CD14-positive monocyte (primary cell): ENCODE measurements around the gene BSN. TPM values are rescaled to one million over a fixed set of nuclear protein-coding genes. Genes with fewer than 3 reads are reported as not detected.

Experiments
- DNase-seq, 3 donors: peaks; one replicate each; pipeline ENCODE4 v3.0.0-alpha.2; 2011 to 2022
- H2AFZ ChIP-seq: 2 replicates; pipeline ENCODE4 v1.6.0; 2012; ENCODE audit warnings: mild to moderate bottlenecking, low read depth, low read length, inconsistent platforms; ENCODE audit not compliant: insufficient read depth, poor library complexity, severe bottlenecking
- H3K27ac ChIP-seq, 2 donors: 1 replicate in 1 of 2; 2 replicates in 1 of 2; pipeline ENCODE4 v1.5.1; 2012 to 2013; ENCODE audit warnings: low read length in 2 of 2, control low read depth in 1 of 2, inconsistent platforms in 1 of 2, low read depth in 1 of 2, mild to moderate bottlenecking in 1 of 2
- H3K27me3 ChIP-seq, 2 donors: one replicate each; pipeline versions ENCODE4 v1.6.0 to v1.6.1; 2011 to 2013; ENCODE audit warnings: low read length in 2 of 2; ENCODE audit not compliant: control insufficient read depth in 2 of 2, insufficient read depth in 2 of 2
- H3K36me3 ChIP-seq, 2 donors: replicated peaks in 1 of 2; 1 replicate in 1 of 2; 2 replicates in 1 of 2; pipeline versions ENCODE4 v1.5.1 to v1.6.1; 2012 to 2013; ENCODE audit warnings: low read length in 2 of 2, control low read depth in 1 of 2, inconsistent platforms in 1 of 2, mild to moderate bottlenecking in 1 of 2; ENCODE audit not compliant: insufficient read depth in 2 of 2, control insufficient read depth in 1 of 2
- H3K4me1 ChIP-seq, 2 donors: 1 replicate in 1 of 2; 2 replicates in 1 of 2; pipeline versions ENCODE4 v1.5.1 to v1.6.1; 2012 to 2013; ENCODE audit warnings: low read length in 2 of 2, control low read depth in 1 of 2, inconsistent platforms in 1 of 2, mild to moderate bottlenecking in 1 of 2, moderate library complexity in 1 of 2; ENCODE audit not compliant: insufficient read depth in 2 of 2, control insufficient read depth in 1 of 2
- H3K4me2 ChIP-seq: replicated peaks from 2 replicates; pipeline ENCODE3; 2012; ENCODE audit warnings: low read length, moderate library complexity, mild to moderate bottlenecking; ENCODE audit not compliant: poor library complexity, severe bottlenecking; ENCODE audit errors: extremely low read depth
- H3K4me3 ChIP-seq, 3 experiments: fragments of 200-600 bp in 1 of 3; sonication (generic) in 1 of 3; replicated peaks in 1 of 3; 1 replicate in 2 of 3; 2 replicates in 1 of 3; pipeline ENCODE4 v1.5.1; 2011 to 2013; ENCODE audit warnings: low read length in 3 of 3, mild to moderate bottlenecking in 3 of 3, control low read depth in 2 of 3, low read depth in 2 of 3, inconsistent platforms in 1 of 3, moderate library complexity in 1 of 3
- H3K79me2 ChIP-seq: 2 replicates; pipeline ENCODE4 v1.6.0; 2012; ENCODE audit warnings: mild to moderate bottlenecking, control low read depth, inconsistent platforms, low read length, moderate library complexity; ENCODE audit not compliant: insufficient read depth
- H3K9ac ChIP-seq: 2 replicates; pipeline ENCODE4 v1.6.0; 2017; ENCODE audit warnings: low read length, mild to moderate bottlenecking; ENCODE audit not compliant: insufficient read depth, poor library complexity, severe bottlenecking
- H3K9me3 ChIP-seq, 2 donors: replicated peaks in 1 of 2; 1 replicate in 1 of 2; 2 replicates in 1 of 2; pipeline versions ENCODE4 v1.5.1 to v1.6.1; 2012 to 2013; ENCODE audit warnings: low read length in 2 of 2, control low read depth in 1 of 2; ENCODE audit not compliant: control insufficient read depth in 1 of 2, insufficient read depth in 1 of 2
- H4K20me1 ChIP-seq: 2 replicates; pipeline ENCODE4 v1.6.0; 2012; ENCODE audit warnings: mild to moderate bottlenecking, low read length, control low read depth, moderate library complexity; ENCODE audit not compliant: insufficient read depth
- H3K27ac Mint-ChIP-seq, 7 donors: one replicate each; pipeline ENCODE4 v1.8.0; 2020; ENCODE audit warnings: mild to moderate bottlenecking in 7 of 7, mixed read lengths in 7 of 7, moderate library complexity in 6 of 7, inconsistent platforms in 2 of 7
- H3K27me3 Mint-ChIP-seq, 3 donors: one replicate each; pipeline ENCODE4 v1.8.0; 2021 to 2022; ENCODE audit warnings: low read depth in 3 of 3, mild to moderate bottlenecking in 3 of 3, mixed read lengths in 3 of 3, moderate library complexity in 3 of 3, inconsistent platforms in 1 of 3
- H3K36me3 Mint-ChIP-seq, 2 donors: one replicate each; pipeline ENCODE4 v1.8.0; 2020; ENCODE audit warnings: mixed read lengths in 2 of 2, inconsistent platforms in 1 of 2, mild to moderate bottlenecking in 1 of 2
- H3K4me1 Mint-ChIP-seq: one replicate; pipeline ENCODE4 v1.8.0; 2020; ENCODE audit warnings: mild to moderate bottlenecking, mixed read lengths
- H3K4me3 Mint-ChIP-seq, 2 donors: one replicate each; pipeline ENCODE4 v1.8.0; 2020; ENCODE audit warnings: mild to moderate bottlenecking in 2 of 2, mixed read lengths in 2 of 2, moderate library complexity in 1 of 2
- H3K9me3 Mint-ChIP-seq, 7 donors: one replicate each; pipeline ENCODE4 v1.8.0; 2020 to 2022; ENCODE audit warnings: mixed read lengths in 7 of 7, mild to moderate bottlenecking in 6 of 7, moderate library complexity in 6 of 7, inconsistent platforms in 2 of 7
- WGBS: methylation state at CpG from one replicate; pipeline ENCODE4 v1.1.5; 2013; ENCODE audit warnings: missing lambda C conversion rate; ENCODE audit not compliant: insufficient coverage; 5-methylcytosine and 5-hydroxymethylcytosine counted together
- intact Hi-C, 2 donors: fragments of 100-400 bp; cut with micrococcal nuclease; formaldehyde crosslinking; loops; one replicate each; pipeline versions ENCODE4 v1.15.0 to v1.15.1; 2023
- polyA plus RNA-seq, 3 donors: library from polyadenylated mRNA; depleted of rRNA in 1 of 3; unstranded in 2 of 3; stranded (reverse) in 1 of 3; fragments of 300-500 nt in 2 of 3; fragments of >200 nt in 1 of 3; fragmentation: Illumina TruSeq in 2 of 3; gene quantifications; 1 replicate in 2 of 3; 2 replicates in 1 of 3; pipeline ENCODE4 v1.2.3, GENCODE V29; 2012 to 2021
- TF ChIP-seq, protein P1 (sequence below): fragments of 200-600 bp; IDR thresholded peaks from one replicate; pipeline ENCODE4 v1.8.0; 2022; ENCODE audit warnings: antibody characterized with exemption, mild to moderate bottlenecking

BSN gene
- polyA plus RNA-seq, 3 donors = not detected

DNA sequence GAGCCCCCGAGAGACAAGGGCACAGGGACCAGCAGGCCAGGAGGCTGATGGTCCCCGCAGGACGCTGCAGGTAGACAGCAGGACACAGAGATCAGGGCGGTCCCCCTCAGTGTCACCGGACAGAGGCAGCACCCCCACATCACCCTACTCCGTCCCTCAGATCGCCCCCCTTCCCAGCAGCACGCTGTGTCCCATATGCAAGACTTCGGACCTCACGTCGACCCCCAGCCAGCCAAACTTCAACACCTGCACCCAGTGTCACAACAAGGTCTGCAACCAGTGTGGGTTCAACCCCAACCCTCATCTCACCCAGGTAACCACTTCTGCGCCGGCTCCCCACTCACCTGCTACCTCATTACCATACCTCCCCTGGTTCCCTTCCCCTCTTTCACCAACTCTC, 70.8 kb downstream of the BSN start:
- Mint-ChIP-seq H3K9me3 (no peaks in the 10 kb centered on the region), H3K4me1 (no peaks in the 10 kb centered on the region), H3K4me3 (no peak overlapping the region), H3K27ac (peak overlapping the region in 2 of 7 donors; percentile 2 to 39), H3K36me3 (no peaks in the 10 kb centered on the region), H3K27me3 (peaks cover 0 to 11% (median 8%) of the 10 kb centered on the region in 3 donors)
- Histone ChIP-seq H3K9me3 (no peaks in the 10 kb centered on the region), H3K4me3 (no peak overlapping the region), H3K79me2 (no peaks in the 10 kb centered on the region), H3K27me3 (no peaks in the 10 kb centered on the region), H2AFZ (no peak overlapping the region), H3K36me3 (no peaks in the 10 kb centered on the region), H3K27ac (no peak overlapping the region), H3K9ac (no peak overlapping the region), H3K4me2 (no peak overlapping the region), H3K4me1 (no peaks in the 10 kb centered on the region), H4K20me1 (no peaks in the 10 kb centered on the region)
- WGBS = 95% methylated on average over 11 of the region's 13 CpGs
- DNase-seq = no peak
- intact Hi-C loops = no loop called here
- TF ChIP-seq, protein P1, sequence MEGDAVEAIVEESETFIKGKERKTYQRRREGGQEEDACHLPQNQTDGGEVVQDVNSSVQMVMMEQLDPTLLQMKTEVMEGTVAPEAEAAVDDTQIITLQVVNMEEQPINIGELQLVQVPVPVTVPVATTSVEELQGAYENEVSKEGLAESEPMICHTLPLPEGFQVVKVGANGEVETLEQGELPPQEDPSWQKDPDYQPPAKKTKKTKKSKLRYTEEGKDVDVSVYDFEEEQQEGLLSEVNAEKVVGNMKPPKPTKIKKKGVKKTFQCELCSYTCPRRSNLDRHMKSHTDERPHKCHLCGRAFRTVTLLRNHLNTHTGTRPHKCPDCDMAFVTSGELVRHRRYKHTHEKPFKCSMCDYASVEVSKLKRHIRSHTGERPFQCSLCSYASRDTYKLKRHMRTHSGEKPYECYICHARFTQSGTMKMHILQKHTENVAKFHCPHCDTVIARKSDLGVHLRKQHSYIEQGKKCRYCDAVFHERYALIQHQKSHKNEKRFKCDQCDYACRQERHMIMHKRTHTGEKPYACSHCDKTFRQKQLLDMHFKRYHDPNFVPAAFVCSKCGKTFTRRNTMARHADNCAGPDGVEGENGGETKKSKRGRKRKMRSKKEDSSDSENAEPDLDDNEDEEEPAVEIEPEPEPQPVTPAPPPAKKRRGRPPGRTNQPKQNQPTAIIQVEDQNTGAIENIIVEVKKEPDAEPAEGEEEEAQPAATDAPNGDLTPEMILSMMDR = no peak

DNA sequence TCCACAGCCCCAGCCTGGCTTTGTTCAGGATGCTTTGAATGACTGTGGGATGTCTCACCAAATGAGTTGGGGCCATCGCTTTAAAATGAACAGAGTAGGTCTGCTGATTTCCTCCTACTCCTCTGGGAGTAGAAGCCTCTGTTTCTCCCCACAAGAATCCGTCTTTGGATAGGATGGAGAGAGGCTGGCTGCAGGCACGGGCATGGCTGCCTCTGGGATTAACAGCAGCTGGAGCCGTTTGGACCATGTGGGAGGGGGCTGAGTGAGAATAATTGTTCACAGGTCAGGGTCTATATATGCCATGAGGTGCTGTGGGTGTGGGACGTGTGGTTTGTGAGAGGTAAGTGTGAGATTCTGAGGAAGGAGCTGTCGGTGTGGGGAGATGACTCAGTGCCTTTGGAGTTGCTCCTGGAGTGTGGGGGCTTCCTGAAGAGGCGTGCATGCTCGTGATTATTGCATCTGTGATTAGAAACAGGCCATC, 71.9 kb downstream of the BSN start:
- no peak overlapping the region for H3K27ac Mint-ChIP-seq
- Histone ChIP-seq H3K79me2 (no peaks in the 10 kb centered on the region), H4K20me1 (no peaks in the 10 kb centered on the region), H3K9ac (no peak overlapping the region), H3K4me2 (no peak overlapping the region), H3K4me3 (no peak overlapping the region), H3K27ac (no peak overlapping the region), H3K9me3 (peaks cover 1 to 4% of the 10 kb centered on the region in 2 donors), H3K36me3 (no peaks in the 10 kb centered on the region), H2AFZ (no peak overlapping the region), H3K27me3 (no peaks in the 10 kb centered on the region), H3K4me1 (no peaks in the 10 kb centered on the region)
- peak overlapping the region in 1 of 2 donors; percentile 24 for H3K4me3 Mint-ChIP-seq
- H3K9me3 Mint-ChIP-seq = peaks cover 0 to 3% (median 2%) of the 10 kb centered on the region in 7 donors
- intact Hi-C loops = no loop called here
- TF ChIP-seq, protein P1 = no peak
- peaks cover 0 to 11% (median 9%) of the 10 kb centered on the region in 3 donors for H3K27me3 Mint-ChIP-seq
- H3K4me1 Mint-ChIP-seq = no peaks in the 10 kb centered on the region
- 19% methylated on average over 6 of the region's 8 CpGs for WGBS
- no peak for DNase-seq
- no peaks in the 10 kb centered on the region for H3K36me3 Mint-ChIP-seq
